Kidney glomerular epithelial cell (primary cell): Measurements from ENCODE around the gene ZNF532.
"Not testable (repeated sequence)": the region's sequence is repeated elsewhere in the genome, so short reads cannot be mapped to it uniquely, and the experiment has no call there.

Experiments used
- DNase-seq: peaks from one replicate; lab custom pipeline; 2025; lab: John Stamatoyannopoulos, UW

ZNF532 gene, protein sequence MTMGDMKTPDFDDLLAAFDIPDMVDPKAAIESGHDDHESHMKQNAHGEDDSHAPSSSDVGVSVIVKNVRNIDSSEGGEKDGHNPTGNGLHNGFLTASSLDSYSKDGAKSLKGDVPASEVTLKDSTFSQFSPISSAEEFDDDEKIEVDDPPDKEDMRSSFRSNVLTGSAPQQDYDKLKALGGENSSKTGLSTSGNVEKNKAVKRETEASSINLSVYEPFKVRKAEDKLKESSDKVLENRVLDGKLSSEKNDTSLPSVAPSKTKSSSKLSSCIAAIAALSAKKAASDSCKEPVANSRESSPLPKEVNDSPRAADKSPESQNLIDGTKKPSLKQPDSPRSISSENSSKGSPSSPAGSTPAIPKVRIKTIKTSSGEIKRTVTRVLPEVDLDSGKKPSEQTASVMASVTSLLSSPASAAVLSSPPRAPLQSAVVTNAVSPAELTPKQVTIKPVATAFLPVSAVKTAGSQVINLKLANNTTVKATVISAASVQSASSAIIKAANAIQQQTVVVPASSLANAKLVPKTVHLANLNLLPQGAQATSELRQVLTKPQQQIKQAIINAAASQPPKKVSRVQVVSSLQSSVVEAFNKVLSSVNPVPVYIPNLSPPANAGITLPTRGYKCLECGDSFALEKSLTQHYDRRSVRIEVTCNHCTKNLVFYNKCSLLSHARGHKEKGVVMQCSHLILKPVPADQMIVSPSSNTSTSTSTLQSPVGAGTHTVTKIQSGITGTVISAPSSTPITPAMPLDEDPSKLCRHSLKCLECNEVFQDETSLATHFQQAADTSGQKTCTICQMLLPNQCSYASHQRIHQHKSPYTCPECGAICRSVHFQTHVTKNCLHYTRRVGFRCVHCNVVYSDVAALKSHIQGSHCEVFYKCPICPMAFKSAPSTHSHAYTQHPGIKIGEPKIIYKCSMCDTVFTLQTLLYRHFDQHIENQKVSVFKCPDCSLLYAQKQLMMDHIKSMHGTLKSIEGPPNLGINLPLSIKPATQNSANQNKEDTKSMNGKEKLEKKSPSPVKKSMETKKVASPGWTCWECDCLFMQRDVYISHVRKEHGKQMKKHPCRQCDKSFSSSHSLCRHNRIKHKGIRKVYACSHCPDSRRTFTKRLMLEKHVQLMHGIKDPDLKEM (N-terminal part only)

DNA sequence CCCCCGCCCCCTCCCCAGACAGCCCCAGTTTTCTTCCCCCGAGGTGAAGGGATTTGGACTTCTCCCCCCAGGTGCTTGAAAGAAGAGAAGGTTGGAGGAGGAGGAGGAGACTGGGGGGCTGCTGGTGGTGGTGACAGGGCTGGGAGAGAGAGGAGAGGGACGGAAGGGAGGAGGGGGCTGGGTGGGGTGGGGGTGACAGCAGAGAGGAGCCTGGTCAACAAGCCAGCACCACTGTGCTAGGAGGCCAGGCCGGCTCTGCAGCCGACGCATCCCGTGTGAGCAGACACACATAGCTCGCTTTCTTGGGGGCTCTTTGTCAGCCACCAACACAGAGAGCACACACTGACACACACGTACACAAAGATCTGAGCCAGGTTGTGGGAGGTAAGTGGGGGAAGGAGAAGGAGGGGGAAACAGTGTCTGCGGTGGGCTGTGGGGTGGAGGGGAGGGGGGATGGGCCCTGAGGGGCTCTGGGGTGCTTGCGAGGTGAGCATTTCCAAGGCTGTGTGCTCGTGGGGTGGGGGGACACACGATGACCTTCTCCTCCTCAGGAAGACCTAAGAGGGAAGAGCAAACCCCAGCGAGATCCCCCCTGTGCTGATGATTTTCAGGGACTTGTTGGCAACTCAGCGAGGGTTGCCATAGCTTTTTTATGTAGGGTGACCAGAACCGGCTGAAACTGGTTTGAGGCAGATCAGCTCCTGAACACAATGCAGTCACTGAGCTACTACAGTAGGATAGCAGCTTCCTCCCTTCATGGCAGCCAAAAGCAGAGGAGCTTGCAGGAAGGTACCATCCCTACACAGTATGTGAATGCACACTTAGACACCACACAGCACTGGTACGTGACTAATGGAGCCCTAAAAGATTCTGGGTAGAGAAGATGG, at the start of gene ZNF532:
Gene ZNF532 (plus strand): TSS at position 732 of the 887 bp plus-strand sequence. CDS start 53,411 bp downstream, outside the sequence.
- DNase-seq: peak; percentile 55

DNA sequence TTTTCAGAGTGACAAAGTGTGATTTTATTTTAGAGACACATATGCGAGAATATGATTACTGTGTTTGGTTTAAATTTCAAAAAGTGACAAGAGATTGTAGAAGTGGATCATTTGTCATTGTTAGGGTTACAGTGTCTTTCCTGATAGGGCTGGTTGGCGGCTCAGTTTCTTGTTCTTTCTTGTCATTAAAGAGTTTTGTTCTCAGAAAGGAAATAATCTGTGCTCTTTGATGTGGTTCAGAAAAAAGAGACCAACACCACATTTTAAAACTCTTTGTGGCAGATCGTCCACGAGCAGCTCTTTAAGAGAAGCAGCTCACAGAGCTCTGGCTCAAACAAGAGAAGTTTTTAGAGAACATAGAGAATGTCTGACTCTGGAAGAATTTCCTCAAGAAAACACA, 45.6 kb upstream of the ZNF532 start:
- no peak for DNase-seq

DNA sequence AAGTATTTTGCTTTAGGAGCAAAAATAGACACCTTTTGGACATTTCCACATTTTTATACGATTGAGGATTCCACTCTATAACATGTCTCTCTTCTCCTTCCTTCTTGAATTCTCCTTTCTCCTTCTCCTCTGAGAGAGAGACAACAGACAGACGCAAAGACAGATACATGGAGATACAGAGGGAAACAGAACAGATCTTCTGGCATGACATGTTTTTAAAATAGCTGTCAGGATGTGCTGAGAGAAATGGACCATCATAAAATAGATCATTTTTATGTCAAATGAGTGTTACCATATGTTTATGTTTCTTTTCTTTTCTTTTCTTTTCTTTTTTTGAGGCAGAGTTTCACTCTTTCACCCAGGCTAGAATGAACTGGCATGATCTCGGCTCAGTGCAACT, 44.4 kb upstream of the ZNF532 start:
- no peak for DNase-seq

DNA sequence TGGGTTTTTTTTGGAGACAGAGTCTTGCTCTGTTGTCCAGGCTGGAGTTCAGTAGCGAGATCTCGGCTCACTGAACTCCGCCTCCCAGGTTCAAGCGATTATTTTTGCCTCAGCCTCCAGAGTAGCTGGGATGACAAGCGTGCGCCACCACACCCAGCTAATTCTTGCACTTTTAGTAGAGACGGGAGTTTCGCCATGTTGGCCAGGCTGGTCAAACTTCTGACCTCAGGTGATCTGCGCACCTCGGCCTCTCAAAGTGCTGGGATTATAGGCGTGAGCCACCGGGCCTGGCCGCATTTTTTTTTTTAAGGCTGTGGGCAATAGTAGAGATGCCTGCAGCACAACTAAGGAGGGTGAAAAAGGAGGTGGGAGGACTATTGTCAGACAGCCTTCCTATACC, 41.7 kb upstream of the ZNF532 start:
- no peak for DNase-seq

DNA sequence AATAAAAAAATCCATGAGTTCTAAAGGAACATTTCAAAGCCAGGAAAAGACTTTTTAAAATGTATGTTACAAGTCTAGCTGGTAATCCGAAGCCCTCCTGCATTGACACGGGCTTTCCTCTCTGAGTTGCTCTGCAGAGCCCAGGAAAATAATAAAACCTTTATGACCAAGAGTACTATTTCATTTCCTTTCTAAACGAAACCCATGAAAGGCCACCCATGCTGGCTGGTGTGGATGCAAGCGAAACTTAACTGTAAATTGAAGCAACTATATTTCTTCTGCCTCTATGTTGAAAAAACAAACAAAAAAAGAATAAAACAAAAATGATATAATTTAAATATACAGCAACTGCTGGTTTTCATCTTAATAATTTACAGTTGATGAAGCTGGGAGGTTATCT, 41.3 kb upstream of the ZNF532 start:
- no peak for DNase-seq

DNA sequence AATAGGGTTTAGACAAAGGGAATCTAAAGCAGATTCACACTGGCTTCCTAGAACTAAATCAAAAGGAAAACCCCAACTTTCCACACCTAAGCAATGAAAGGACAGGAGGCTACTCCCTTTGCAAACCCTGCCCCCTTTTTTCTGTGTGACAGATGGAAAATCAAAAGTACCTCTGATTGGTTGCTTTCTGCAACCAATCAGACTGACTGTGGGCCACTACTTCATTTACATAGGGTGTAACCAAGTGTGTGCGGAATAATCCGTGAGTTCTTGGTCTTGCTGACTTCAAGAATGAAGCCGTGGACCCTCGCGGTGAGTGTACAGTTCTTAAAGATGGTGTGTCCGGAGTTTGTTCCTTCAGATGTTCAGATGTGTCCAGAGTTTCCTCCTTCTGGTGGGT, 37.8 kb upstream of the ZNF532 start:
- DNase-seq: not testable (repeated sequence)

DNA sequence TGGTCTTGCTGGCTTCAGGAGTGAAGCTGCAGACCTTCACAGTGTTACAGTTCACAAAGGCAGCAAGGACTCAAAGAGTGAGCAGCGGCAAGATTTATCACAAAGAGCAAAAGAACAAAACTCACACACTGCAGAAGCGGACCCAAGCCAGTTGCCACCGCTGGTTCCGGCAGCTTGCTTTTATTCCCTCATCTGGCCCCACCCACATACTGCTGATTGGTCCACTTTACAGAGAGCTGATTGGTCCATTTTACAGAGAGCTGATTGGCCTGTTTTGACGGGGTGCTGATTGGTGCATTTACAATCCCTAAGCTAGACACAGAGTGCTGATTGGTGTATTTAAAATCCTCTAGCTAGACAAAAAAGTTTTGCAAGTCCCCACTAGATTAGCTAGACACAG, 37.2 kb upstream of the ZNF532 start:
- no peak for DNase-seq

DNA sequence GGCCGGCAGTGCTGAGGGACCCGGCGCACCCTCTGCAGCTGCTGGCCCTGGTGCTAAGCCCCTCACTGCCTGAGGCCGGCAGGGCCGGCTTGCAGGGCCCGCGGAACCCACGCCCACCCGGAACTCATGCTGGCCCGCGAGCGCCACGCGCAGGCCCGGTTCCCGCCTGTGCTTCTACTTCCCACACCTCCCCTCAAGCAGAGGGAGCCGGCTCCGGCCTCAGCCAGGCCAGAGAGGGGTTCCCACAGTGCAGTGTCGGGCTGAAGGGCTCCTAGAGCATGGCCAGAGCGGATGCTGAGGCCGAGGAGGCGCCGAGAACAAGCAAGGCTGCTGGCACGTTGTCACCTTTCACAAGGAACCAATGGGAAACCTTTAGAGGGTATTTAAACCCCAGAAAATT, 36.8 kb upstream of the ZNF532 start:
- DNase-seq: no peak

DNA sequence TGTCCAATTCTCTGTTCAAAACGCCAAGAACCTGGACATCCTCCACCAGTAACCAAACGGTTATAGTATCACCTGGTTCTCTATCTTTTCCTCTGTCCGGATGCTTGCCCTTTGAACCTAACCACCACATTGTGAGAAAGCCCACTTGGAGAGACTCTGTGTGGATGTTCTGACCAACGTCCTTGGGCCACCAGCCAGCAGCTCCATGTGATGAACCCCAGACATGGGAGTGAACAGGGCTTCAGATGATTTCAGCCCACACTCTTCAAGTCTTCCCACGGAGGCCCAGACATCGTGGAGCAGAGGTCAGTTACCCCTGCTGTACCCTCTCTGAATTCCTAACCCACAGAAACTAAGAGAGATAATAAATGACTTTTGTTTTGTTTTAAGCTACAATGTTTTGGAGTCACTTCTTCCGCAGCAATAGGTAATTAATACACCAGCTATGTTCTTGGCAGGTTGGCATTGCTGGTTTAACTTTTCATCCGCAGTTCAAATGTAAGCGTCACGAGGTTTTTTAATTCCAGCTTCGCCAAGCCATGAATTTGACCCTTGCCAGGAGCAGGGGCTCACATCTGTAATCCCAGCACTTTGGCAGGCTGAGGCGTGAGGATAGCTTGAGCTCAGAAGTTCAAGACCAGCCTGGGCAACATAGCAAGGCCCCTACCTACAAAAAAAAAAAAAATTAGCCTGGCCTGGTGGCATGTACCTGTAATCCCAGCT, 36.1 kb upstream of the ZNF532 start:
- no peak for DNase-seq

DNA sequence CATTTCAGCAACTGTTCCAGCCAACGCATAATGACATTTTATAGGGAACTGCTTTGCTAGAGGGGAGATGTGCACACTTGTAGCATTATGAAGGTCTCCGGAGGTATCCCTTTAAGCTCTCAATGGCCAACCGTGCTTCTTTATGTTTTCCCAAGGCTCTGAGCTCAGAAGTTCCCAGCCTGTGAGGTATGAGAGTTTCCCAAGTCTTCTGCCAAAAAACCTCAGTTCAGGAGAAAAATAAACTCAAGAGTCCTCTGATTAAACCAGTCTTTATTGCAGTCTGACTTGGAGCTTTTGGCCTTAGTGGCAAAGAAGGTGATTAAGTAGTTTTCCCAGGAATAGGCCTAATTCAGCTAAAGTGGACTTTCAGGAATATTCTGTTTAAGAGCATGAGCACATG, 35.4 kb upstream of the ZNF532 start:
- DNase-seq: no peak

DNA sequence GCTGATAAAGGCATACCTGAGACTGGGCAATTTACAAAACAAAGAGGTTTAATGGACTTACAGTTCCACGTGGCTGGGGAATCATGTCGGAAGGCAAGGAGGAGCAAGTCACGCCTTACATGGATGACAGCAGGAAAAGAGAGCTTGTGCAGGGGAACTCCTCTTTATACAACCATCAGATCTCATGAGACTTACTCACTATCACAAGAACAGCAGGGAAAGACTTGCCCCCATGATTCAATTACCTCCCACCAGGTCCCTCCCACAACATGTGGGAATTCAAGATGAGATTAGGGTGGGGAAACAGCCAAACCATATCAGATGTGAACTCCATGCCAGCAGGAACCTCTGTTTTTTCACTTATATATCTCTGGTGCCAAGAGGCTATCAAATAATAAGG, 34.8 kb upstream of the ZNF532 start:
- DNase-seq: not testable (repeated sequence)

DNA sequence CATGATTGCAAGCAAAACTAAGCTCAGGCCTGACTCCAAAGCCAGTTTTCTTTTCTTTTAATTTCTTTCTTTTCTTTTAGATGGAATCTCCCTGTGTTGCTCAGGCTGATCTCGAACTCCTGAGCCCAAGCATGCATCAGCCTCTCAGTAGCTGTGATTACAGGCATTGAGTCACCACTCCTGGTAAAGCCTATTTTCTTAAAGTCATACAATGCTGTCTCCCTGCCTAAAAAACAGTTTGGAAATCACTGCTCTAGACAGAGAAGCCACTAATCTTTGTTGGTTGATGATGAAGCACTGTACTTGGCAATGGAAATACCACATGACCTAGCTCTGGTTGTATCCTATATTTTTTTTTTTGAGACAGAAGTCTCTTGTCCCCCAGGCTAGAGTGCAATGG, 33.1 kb upstream of the ZNF532 start:
- DNase-seq: no peak

DNA sequence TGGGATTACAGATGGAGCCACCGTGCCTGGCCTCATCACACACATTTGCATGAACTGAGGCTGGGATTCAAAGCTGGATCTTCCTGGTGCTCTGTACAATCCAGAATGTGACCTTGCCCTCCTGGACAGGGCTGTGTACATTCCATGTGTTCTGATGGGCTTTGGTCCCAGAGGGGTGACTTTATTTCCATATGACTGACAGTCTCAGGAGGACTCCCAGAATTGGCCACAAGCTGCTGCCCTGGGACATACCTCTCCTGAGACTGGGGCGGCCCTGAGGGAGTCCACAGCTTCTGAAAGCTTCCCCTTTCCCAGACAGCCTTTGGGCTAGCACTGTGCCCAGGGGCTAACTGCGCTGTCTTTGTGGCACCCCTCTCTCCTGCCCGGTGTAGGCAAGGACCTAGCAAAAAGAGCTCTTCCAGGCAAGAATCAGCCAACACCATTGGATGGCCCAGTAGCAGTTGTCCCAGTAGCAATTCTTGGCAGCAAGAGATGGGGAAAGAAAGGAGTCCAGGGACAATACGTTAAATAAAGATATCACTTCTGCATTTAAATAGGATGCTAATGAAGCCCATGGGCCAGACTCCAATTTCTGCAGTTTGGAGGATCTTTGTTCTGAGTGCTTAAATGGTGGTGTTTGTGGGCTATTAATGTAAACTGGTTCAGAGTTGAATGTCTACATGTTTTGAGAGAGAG, 26.4 kb upstream of the ZNF532 start:
- DNase-seq: no peak

DNA sequence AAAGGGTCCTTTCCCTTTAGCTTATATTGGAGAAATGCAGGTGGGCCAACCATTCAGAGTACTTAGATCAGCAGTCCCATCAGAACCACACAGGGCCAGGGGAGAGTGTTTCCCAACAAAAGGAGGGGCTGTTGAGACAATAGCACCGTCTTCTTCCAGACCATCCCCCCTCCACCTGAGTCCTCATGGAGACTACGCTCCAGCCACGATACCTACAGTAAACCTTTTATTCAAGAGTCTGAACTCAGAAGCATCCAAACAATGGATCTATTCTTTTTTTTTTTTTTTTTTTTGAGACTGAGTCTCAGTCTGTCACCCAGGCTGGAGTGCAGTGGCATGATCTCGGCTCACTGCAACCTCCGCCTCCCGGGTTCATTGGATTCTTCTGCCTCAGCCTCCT, 25.7 kb upstream of the ZNF532 start:
- no peak for DNase-seq

DNA sequence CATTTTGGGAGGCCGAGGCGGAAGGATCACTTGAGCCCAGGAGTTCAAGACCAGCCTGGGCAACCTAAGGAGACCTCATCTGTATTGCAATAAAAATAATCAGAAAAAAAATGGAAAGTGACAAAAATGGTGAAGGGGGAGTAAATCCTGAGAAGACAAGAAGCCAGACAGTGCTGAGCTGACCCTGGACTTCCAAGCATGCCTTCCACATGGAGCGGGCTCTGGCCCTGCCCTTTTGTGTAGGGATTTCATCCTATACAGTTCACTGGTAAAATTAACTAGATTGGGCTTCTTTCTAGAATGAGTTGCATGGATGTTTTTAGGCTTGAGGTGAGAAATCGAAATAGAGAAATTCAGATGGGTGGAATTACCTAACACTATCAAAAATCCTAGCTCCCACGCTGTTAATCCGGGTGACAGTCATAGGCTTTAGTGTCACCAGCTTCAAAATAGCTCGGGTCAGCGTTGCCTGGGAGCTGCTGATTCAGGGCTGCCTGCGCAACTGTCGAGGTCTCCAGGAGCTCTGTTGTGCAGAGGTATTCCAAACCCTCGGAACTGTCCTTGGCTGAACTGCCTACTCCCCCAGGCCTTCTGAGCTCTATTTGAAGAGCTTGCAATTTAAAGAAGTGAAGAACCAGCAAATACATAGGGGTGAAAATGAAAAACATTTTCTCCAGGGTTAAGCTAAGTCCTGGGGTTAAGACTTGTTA, 21.5 kb upstream of the ZNF532 start:
- no peak for DNase-seq

DNA sequence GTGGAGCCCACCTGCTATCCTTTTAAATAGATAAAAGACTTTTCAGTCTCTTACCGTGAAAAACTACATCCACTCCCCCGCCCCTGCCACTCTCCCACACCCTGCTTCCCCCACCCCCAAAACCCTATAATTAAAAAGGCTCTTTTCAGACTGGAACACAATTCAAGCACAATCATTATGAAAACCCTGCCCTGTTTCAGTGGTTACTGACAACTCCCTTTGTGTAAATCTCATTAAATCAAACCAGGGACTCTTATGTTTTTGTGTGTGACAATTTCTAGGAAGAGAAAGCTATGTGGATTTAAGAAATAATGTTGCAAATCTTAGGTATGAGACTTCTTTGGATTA, 21.0 kb upstream of the ZNF532 start:
- DNase-seq: no peak

DNA sequence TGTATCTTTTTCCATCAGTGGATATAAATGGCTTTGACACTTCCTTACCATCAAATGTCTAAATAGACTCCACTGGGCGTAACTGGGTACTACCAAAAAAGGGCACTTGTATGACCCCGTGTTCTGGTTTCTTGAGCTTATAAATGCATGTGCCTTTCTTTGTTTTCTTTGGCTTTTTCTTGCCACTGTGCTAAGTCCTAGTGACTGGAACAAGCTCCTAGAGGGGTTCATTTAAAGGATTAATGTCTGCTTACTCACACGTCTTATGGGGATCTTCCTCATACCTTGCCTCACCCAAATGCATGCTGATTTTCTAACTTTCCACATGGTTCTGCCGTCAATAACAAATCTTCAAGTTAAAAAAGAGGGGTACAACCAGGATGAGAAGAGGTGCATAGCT, 19.8 kb upstream of the ZNF532 start:
- no peak for DNase-seq

DNA sequence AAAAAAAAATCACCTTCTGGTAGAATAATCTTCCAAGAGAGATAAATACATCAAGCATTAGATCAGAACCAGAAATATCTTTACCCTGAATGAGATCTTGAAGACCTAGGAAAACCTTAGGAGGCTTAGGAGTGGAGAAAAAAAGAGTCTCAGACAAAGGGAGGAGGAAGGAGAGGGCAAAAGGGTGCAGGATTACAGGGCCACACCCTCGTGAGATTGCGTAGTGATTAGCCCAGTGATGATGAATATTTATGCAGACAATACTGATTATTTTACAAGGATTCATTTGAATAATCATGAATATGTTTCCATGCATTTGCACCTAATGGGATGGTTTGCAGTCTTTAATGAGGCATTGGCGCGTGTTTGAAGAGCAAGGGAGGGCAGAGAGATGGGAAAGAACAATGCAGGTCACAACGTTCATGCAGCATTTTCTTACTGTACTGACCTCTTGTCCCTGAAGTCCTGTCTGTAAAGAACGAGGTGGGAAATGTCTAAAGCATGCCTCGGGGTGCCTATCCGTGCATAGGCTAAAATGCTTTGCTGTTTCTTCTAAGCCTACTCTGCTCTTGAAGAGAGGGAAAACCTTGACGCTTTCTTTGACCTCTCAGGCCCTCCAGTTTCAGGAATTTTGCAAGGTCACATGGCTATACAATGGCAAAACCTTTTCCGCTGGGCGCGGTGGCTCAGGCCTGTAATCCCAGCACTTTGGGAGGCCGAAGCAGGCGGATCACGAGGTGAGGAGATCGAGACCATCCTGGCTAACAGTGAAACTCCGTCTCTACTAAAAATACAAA, 18.6 kb upstream of the ZNF532 start:
- no peak for DNase-seq
